SW480 (cell line): ENCODE results near the gene MCF2L2.

Experiments used
- DNase-seq: peaks from one replicate; pipeline ENCODE4 v3.0.0-alpha.2; 2016; ENCODE audit warnings: low spot score

MCF2L2 gene

GRCh38 chr3:183265834-183266417, 162.5 kb downstream of the MCF2L2 start:
- peak; percentile 98 for DNase-seq

GRCh38 chr3:183265157-183265642, 163.2 kb downstream of the MCF2L2 start:
- peak; percentile 68 for DNase-seq

DNA sequence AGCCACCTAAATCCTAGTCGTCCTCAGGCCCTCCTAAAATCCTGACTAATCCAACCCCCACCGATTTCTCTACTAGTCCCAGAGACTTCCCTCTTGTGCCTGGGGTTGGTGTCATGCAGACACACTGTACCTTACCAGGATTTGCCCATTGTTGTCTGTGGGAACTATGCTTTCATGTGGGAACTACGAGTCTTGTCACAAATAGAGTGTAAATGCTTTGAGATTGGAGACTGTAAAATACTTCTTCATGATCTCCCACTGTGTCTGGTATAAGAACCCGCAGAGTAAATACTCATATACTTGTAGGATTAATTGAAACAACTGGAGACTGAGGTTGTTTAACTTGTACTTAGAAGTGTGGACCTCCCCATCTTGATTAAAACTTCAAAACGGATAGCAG, 164.2 kb downstream of the MCF2L2 start:
- peak; percentile 20 for DNase-seq

- no peak for DNase-seq
Observed at GRCh38 chr3:183262875-183263378, 165.5 kb downstream of the MCF2L2 start.

- no peak for DNase-seq
Observed at GRCh38 chr3:183261151-183261724, 167.2 kb downstream of the MCF2L2 start.

DNA sequence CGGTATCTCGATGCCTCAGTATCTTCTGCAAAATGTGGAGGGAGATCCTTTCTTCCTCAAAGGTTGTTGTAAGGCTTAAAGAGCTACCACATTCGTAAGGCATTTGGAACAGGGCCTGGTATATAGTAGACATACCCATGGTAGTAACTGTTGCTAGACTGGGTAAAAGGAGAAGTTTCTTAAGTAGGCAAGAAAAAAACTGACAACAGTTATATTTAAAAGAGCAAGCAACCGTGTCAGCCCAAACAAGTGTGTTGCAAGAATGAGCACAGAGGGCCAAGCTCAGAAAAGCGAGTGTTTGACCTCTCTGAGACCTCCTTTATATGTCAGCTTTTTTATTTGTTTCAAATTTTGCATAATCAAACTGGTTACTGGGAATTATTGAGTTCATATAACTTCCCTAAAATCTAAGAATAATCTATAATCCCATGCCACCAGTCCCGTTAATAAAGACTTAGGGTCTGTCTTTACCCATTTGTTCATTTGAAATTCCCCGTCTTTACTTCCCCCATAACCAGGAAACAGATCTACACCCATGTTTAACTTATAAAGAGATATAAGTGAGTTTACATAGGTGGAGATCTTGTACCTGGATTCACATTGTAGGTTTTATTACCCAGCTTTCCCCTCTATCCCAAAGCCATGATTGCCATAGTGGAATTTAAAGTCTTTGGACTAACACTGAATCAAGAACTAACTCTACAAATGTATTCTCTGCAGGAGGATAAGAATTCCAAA, 168.1 kb downstream of the MCF2L2 start:
- DNase-seq = no peak

DNA sequence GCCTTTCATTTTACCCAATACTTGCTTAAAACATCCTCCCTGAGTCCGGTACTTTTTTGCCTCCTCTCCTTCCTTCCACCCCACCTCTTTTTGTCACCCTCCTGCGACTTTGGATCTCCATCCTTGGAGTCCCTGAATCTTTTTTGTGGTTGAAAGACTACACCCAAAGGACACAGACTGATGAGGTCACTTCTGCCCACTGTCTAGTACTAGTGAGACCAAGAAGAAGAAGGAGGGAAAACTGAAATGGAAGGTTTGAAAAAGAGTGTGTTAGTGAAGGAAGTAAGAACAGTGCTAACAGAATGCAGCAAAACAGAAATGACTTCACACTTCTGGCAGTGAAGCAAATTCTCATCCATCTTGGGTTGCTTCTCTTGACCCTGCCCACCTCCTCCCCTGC, 168.8 kb downstream of the MCF2L2 start:
- no peak for DNase-seq

- no peak for DNase-seq
Observed at GRCh38 chr3:183259087-183259486, 169.3 kb downstream of the MCF2L2 start.

DNA sequence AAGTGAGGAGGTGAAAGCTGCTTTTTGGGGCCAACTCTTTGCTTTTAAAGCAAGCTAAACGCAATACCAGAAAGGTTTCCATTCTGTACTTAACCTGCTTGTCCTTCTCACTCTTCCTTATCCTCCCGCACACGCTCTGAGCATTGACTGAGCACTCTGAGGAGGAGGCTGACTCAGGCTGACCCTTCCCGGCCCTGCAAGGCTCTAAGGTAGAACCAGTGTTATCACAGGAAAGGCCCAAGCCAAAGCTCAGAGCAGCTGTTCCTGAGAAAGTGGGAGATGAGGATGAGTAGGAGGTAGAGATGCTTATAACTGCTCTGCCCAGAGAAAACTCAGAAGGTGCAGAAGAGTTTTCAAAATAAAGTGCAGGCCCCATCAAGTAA, 173.1 kb downstream of the MCF2L2 start:
- no peak for DNase-seq

GRCh38 chr3:183254487-183255347, 173.7 kb downstream of the MCF2L2 start:
- peak; percentile 46 for DNase-seq

DNA sequence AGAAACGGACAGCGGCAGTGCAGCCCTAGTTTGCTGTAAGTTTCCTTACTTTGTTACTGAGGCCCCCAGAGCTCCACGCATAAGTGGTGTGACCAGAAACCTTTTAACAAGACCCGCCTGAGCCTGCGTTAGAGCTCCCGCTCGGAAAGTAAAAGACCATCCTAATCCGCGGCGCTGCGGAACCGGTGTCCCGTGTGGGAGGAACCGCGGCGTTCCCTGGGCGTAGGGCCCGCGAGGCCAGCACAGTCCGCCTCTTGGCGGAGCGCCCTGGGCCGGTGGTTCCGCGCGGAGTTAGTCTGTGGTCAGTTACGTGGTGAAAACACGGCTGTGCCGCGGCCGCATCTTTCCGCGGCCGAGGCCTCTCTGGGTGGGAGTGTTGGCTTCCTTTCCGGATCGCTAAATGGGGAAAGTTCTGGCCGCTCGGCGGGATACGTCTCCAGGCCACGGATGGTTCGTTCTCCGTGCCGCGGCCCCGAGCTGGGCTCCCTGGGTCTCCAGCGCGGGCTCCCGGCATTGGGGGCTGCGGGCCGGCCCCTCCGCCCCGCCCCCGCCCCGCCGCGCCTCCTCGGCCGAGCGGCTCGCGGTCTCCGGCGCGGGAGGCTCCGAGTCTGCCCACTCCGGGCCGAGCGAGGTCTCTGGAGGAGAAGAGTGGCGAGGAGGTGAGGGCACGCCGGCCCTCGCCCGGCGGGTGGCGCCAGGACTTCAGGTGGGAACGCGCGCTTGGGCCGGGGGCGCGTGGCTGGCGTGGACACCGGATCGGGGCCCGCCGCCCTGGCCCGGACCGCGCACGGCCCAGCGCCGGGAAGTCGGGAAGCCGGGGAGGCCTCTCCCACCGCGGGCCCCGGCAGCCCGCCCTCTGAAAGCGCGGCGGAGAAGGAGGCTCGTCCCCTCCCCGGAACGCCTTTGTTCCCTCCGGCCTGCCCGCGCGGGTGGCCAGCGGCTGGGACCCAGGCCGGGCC, 174.6 kb downstream of the MCF2L2 start:
- DNase-seq = peak; percentile 55

DNA sequence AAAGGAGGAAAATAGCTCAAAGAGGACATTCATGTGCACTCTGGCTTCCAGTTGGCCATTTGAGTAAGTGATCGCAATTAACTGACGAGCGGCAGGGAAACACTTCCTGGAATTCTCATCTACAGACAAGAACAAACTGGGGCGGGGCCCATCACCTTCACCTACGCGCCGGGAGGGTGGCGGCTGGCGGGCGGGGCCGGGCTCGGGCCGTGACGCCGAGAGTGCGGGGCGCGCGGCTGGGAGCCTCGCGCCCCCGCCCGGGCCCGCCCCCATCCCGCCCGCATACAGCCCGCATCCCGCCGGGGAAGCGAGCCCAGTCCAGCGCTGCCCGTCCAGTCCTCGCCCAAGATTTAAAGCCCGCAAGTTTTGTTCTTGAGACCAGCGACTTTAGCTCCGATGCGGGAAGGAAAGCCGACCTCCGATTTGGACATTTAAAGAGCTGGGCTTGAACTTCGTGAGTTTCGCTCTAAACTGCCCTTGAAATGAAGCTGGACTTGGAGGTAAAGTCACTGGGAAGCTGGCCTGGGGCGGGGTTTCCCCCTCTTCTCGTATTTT, 175.4 kb downstream of the MCF2L2 start, which contains the start of gene B3GNT5:
B3GNT5 (plus strand) TSS at position 281 of the 555 bp plus-strand sequence. CDS start 16,546 bp downstream, outside the sequence.
- DNase-seq = peak; percentile 77

GRCh38 chr3:183252118-183252782, 176.2 kb downstream of the MCF2L2 start:
- DNase-seq = no peak

DNA sequence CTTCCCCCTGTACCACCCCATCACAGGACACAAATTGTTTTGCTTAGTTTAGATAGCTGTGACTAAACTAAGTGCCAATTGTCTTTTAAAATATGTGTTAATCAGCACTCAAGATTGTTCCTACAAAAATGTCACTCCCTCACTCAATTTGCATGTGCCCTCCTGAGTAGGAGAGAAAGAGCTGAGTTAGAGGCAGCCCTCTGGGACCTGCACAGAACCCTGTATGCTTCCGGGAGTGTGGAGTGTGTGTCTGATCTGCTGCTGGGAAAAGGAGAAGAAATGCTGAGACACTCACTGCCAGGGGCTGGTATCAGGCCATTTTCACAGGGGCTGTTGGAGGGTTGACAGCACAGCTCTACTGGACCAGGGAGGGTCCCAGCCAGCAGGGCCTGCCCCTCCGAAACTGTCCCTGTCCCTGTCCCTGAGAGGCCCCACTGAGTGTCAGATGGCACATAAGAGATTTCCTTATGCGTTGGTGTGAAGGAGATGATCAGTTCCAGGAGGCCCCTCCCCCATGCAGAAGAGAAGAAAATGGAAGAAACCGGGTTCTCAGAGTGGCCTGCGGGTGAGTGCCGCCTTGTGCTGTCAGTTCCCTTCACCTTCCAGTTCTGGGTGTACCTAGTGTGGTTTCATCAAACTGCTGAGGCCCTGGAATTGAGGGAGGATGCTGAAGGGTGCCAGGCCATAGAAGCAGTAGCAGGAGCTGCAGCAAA, 179.3 kb downstream of the MCF2L2 start:
- DNase-seq = no peak

DNA sequence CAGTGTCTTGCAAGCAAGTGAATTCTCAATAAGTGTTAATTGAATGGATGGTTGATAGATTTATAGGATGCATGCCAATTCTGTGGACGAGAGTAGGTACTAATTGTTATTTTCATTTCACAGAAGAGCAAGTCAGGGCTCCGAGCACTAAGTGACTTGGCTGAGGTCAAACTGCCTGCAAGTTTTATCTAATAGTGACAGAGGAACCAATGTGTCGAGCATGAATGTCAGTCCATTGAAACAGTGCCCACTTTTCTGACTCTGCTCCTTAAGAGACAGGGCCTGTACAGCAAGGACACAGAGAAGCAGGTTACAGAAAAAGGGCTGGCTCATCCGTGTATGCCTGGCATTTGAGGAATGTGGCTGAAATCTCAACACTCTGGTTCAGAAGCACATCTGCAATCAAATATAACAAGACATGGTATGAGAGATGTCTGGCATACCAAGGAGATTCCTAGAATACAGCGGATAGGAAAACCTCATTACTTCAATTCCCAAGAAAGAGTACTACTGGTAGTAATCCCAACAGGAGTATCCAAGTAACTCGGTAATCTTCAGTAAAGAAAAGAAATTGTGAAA, 181.3 kb downstream of the MCF2L2 start:
- DNase-seq = no peak

- DNase-seq = no peak
Observed at GRCh38 chr3:183244981-183245476, 183.4 kb downstream of the MCF2L2 start.

DNA sequence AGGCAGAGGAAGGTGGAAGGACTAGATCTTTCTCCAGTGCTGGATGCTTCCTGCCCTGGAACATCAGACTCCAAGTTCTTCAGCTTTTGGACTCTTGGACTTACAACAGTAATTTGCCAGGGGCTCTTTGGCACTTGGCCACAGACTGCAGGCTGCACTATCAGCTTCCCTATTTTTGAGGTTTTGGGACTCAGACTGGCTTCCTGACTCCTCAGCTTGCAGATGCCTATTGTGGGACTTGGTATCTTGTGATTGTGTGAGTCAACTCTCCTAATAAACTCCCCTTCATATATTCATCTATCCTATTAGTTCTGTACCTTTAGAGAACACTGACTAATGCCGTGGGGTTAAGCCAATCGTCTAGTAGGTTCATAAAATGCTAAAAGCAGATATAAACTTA, 184.2 kb downstream of the MCF2L2 start:
- no peak for DNase-seq

GRCh38 chr3:183242431-183242830, 186.0 kb downstream of the MCF2L2 start:
- no peak for DNase-seq

GRCh38 chr3:183239046-183239445, 189.4 kb downstream of the MCF2L2 start:
- no peak for DNase-seq
